HepG2 (cell line): ENCODE data around the gene EIF3J. TPM values are rescaled to one million over a fixed set of nuclear protein-coding genes. Genes with fewer than 3 reads are reported as not detected.

Source experiments
- AKAP8 ChIP-seq: sonication (generic); formaldehyde crosslinking; IDR thresholded peaks from 2 replicates; pipeline ENCODE4 v1.5.1; 2020; ENCODE audit warnings: mild to moderate bottlenecking, missing genetic modification reagents
- ARID2 ChIP-seq: sonication (generic); formaldehyde crosslinking; IDR thresholded peaks from 2 replicates; pipeline ENCODE4 v1.8.1; 2022; ENCODE audit warnings: mild to moderate bottlenecking, missing genetic modification reagents, borderline replicate concordance
- CHCHD3 ChIP-seq: sonication (generic); formaldehyde crosslinking; IDR thresholded peaks from 2 replicates; pipeline ENCODE4 v1.8.0; 2022; ENCODE audit warnings: mild to moderate bottlenecking, missing genetic modification reagents, moderate library complexity
- FOXK1 ChIP-seq: sonication (generic); formaldehyde crosslinking; IDR thresholded peaks from 2 replicates; pipeline ENCODE4 v1.4.0; 2020; ENCODE audit warnings: low read depth, missing genetic modification reagents, borderline replicate concordance
- GATAD2A ChIP-seq: IDR thresholded peaks from 2 replicates; pipeline ENCODE4 v1.6.1; 2016
- HMGXB4 ChIP-seq, 2 experiments: sonication (generic) in 1 of 2; formaldehyde crosslinking in 1 of 2; IDR thresholded peaks; 2 replicates each; pipeline versions ENCODE4 v1.4.0 to v1.6.1; 2018 to 2020; ENCODE audit warnings: missing genetic modification reagents in 2 of 2, borderline replicate concordance in 1 of 2, low read depth in 1 of 2, mild to moderate bottlenecking in 1 of 2, missing biosample characterization in 1 of 2
- MAFF ChIP-seq: IDR thresholded peaks from 2 replicates; pipeline ENCODE4 v1.6.1; 2011; ENCODE audit warnings: low read depth, low read length, improper control_type of control experiment
- MTERF4 ChIP-seq: sonication (generic); formaldehyde crosslinking; IDR thresholded peaks from 2 replicates; pipeline ENCODE4 v1.8.0; 2023; ENCODE audit warnings: mild to moderate bottlenecking, missing genetic modification reagents
- MXD4 ChIP-seq: IDR thresholded peaks from 2 replicates; pipeline ENCODE4 v1.6.1; 2016; ENCODE audit warnings: mild to moderate bottlenecking, missing biosample characterization, missing genetic modification reagents
- NFIB ChIP-seq: sonication (generic); formaldehyde crosslinking; IDR thresholded peaks from 2 replicates; pipeline ENCODE4 v1.9.0; 2021; ENCODE audit warnings: missing genetic modification reagents, mild to moderate bottlenecking, borderline replicate concordance
- NFKBIZ ChIP-seq: IDR thresholded peaks from 2 replicates; pipeline ENCODE4 v1.6.1; 2018; ENCODE audit warnings: missing genetic modification reagents, missing compliant biosample characterization
- TIGD3 ChIP-seq: sonication (generic); formaldehyde crosslinking; IDR thresholded peaks from 2 replicates; pipeline ENCODE4 v1.5.1; 2020; ENCODE audit warnings: mild to moderate bottlenecking, missing genetic modification reagents, borderline replicate concordance
- UBTF ChIP-seq: sonication (generic); formaldehyde crosslinking; IDR thresholded peaks from 2 replicates; pipeline ENCODE4 v1.4.0; 2020; ENCODE audit warnings: mild to moderate bottlenecking, missing genetic modification reagents
- USF2 ChIP-seq, 2 experiments: sonication (generic) in 1 of 2; formaldehyde crosslinking in 1 of 2; IDR thresholded peaks; 2 replicates each; pipeline versions ENCODE4 v1.5.1 to v1.6.1; 2011 to 2020; ENCODE audit warnings: borderline replicate concordance in 1 of 2, low read depth in 1 of 2, low read length in 1 of 2, mild to moderate bottlenecking in 1 of 2, missing genetic modification reagents in 1 of 2, moderate library complexity in 1 of 2
- XBP1 ChIP-seq: sonication (generic); formaldehyde crosslinking; IDR thresholded peaks from 2 replicates; pipeline ENCODE4 v1.5.0; 2020; ENCODE audit warnings: missing genetic modification reagents
- ZNF121 ChIP-seq: sonication (generic); formaldehyde crosslinking; IDR thresholded peaks from 2 replicates; pipeline ENCODE4 v1.5.0; 2020; ENCODE audit warnings: mild to moderate bottlenecking, missing genetic modification reagents
- ZNF224 ChIP-seq: sonication (generic); formaldehyde crosslinking; IDR thresholded peaks from 2 replicates; pipeline ENCODE4 v1.5.0; 2020; ENCODE audit warnings: mild to moderate bottlenecking, missing genetic modification reagents
- ZNF691 ChIP-seq: sonication (generic); formaldehyde crosslinking; IDR thresholded peaks from 2 replicates; pipeline ENCODE4 v1.4.0; 2020; ENCODE audit warnings: missing genetic modification reagents, low read depth, mild to moderate bottlenecking, borderline replicate concordance
- polyA plus RNA-seq, 8 experiments: library from polyadenylated mRNA; depleted of rRNA in 3 of 8; stranded (reverse) in 7 of 8; unstranded in 1 of 8; fragments of >200 nt; fragmentation: Illumina TruSeq in 4 of 8; extraction: Trizol in 4 of 8; gene quantifications; 2 replicates each; pipeline versions ENCODE4 v1.2.1 to v1.2.3, GENCODE V29; 2011 to 2016; ENCODE audit warnings: low read depth in 4 of 8, missing spikeins in 1 of 8, mixed read lengths in 1 of 8; ENCODE audit not compliant: insufficient read depth in 1 of 8
- total RNA-seq, 5 experiments: library from RNA; depleted of rRNA; stranded (reverse); fragments of >200 nt; fragmentation: Illumina TruSeq; extraction: Trizol; gene quantifications; 2 replicates each; pipeline ENCODE4 v1.2.3, GENCODE V29; 2016; ENCODE audit warnings: low read depth in 1 of 5

The EIF3J gene
- total and polyA plus RNA-seq, 2 of the 13 experiments (the other 11 are each of a cell fraction or from before 2014, with no cell fraction given) = 51.7 to 69.2 TPM

- no peak for TF ChIP-seq CHCHD3 (CRISPR knock-in tag)
- peak; percentile 87; the same call in 1 of the 2 replicates for TF ChIP-seq ZNF224
- TF ChIP-seq MXD4 (CRISPR knock-in tag) = peak; percentile 21
- TF ChIP-seq USF2 (IDR thresholded peaks at IDR 0.05; ENCODE audit: low read depth, low read length) = no peak
- TF ChIP-seq USF2 (CRISPR knock-in tag; IDR thresholded peaks at IDR 0.05; ENCODE audit: borderline replicate concordance) = peak; percentile 37; the same call in 1 of the 2 replicates
- no peak for TF ChIP-seq UBTF (CRISPR knock-in tag)
- TF ChIP-seq NFIB (CRISPR knock-in tag) = no peak
- no peak; the same call in none of the 2 replicates for TF ChIP-seq ZNF691 (CRISPR knock-in tag)
- no peak; the same call in 1 of the 2 replicates for TF ChIP-seq MTERF4
- peak; percentile 32; the same call in 1 of the 2 replicates for TF ChIP-seq FOXK1 (CRISPR knock-in tag)
- peak; percentile 44; the same call in 1 of the 2 replicates for TF ChIP-seq GATAD2A (CRISPR knock-in tag)
- TF ChIP-seq ARID2 (CRISPR knock-in tag) = no peak
- TF ChIP-seq NFKBIZ = no peak
- peak; percentile 55 to 76; a peak in 3 of 4 replicates for TF ChIP-seq HMGXB4 (CRISPR knock-in tag; IDR thresholded peaks at IDR 0.05; ENCODE audit: borderline replicate concordance in 1 of 2, low read depth in 1 of 2)
- TF ChIP-seq ZNF121 (CRISPR knock-in tag) = no peak
- no peak for TF ChIP-seq AKAP8 (CRISPR knock-in tag)
- no peak for TF ChIP-seq TIGD3 (CRISPR knock-in tag)
- no peak for TF ChIP-seq XBP1
- TF ChIP-seq MAFF = no peak
Measured at GRCh38 chr15:44536302-44536961, 515 bp upstream of the EIF3J start (continued).
